Cardiac fibroblast (primary cell): ENCODE measurements around the gene NUBP2.

ENCODE experiments used
- DNase-seq, 2 donors: peaks; one replicate each; pipeline versions ENCODE4 v3.0.0 to v3.0.0-alpha.2; 2010; ENCODE audit warnings: low read depth in 2 of 2
- H3K4me3 ChIP-seq, 2 donors: replicated peaks in 1 of 2; 1 replicate in 1 of 2; 2 replicates in 1 of 2; pipeline ENCODE4 v1.5.1; 2011; ENCODE audit warnings: low read depth in 2 of 2, low read length in 2 of 2, mild to moderate bottlenecking in 2 of 2, moderate library complexity in 1 of 2
- TF ChIP-seq, protein P1 (sequence below): IDR thresholded peaks from one replicate; pipeline ENCODE4 v1.5.1; 2011; ENCODE audit warnings: low read depth, mild to moderate bottlenecking, low read length, inconsistent platforms

The NUBP2 gene

DNA sequence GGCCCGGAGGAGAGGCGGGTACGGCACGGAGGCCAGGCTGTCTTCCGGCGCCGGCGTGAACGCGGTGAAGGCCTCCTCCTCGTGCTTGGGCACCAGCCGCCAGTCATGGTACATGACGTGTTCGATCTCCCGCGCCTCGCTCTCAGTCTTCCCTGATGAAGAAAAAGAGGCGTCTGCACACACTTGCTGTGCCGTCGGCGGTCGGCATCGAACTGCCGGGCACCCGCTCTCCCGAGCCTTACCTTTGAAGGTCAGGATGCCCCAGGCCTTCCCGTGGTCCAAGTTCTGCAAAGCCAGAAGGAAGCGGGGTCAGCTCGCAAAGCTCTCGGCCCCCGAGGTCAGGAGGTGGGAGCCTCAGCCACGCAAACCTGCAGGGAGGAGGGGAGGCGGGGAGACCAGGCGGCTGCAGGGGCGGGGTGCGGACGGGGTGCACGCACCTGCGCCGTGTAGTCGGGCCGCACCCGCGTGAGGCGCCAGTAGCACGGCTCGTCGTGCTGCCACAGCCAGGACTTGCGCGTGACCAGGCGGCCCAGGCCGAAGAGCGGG is 10.3 kb upstream of the NUBP2 start, which contains the start of gene EME2:
EME2 (plus strand) TSS at position 449 of the 546 bp plus-strand sequence. CDS start 418 bp downstream, outside the sequence.
- peak in 1 of 2 donors; percentile 44 for DNase-seq
- peak within 1 kb of the TSS; percentile 78 to 80 for H3K4me3 ChIP-seq
- TF ChIP-seq, protein P1, sequence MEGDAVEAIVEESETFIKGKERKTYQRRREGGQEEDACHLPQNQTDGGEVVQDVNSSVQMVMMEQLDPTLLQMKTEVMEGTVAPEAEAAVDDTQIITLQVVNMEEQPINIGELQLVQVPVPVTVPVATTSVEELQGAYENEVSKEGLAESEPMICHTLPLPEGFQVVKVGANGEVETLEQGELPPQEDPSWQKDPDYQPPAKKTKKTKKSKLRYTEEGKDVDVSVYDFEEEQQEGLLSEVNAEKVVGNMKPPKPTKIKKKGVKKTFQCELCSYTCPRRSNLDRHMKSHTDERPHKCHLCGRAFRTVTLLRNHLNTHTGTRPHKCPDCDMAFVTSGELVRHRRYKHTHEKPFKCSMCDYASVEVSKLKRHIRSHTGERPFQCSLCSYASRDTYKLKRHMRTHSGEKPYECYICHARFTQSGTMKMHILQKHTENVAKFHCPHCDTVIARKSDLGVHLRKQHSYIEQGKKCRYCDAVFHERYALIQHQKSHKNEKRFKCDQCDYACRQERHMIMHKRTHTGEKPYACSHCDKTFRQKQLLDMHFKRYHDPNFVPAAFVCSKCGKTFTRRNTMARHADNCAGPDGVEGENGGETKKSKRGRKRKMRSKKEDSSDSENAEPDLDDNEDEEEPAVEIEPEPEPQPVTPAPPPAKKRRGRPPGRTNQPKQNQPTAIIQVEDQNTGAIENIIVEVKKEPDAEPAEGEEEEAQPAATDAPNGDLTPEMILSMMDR: no peak

DNA sequence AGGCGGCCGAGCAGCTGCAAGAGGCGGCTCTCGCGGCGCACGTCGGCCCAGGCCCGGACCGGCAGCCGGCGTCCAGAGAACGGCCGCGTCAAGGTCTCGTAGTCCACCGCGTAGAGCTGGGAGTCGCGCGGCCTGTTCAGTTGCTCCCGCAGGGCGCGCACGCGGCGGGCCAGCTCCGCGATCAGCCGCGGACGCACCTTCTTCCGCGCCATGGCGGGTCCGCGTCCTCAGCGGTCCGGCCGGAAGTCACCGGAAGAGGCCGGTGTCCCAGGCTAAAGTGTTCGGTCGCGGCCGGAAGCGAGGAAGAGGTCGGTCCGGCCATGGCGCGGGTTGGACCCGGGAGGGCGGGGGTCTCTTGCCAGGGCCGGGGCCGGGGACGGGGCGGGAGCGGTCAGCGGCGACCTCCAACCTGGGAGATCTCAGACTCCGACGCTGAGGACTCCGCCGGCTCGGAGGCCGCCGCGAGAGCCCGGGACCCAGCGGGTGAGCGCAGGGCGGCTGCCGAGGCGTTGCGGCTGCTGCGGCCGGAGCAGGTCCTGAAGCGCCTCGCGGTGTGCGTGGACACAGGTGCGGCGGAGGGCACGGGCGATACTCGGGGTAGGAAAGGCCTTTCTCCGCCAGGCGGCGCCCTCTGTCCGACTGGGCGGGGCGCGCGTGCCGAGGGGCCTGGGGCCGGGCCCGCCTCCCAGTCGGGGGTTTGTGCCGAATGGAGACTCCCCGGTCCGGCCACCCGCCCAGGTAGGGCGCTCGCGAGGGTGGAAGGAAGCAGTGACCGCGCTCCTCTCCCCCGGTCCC is 9.7 kb upstream of the NUBP2 start, which contains the start of gene MRPS34:
MRPS34 (minus strand) TSS at position 227 of the 795 bp plus-strand sequence; CDS start at position 212, 15 bp downstream.
- H3K4me3 ChIP-seq: peak within 1 kb of the TSS; percentile 78 to 80
- TF ChIP-seq, protein P1: peak; percentile 38
- peak; percentile 83 to 86 for DNase-seq

DNA sequence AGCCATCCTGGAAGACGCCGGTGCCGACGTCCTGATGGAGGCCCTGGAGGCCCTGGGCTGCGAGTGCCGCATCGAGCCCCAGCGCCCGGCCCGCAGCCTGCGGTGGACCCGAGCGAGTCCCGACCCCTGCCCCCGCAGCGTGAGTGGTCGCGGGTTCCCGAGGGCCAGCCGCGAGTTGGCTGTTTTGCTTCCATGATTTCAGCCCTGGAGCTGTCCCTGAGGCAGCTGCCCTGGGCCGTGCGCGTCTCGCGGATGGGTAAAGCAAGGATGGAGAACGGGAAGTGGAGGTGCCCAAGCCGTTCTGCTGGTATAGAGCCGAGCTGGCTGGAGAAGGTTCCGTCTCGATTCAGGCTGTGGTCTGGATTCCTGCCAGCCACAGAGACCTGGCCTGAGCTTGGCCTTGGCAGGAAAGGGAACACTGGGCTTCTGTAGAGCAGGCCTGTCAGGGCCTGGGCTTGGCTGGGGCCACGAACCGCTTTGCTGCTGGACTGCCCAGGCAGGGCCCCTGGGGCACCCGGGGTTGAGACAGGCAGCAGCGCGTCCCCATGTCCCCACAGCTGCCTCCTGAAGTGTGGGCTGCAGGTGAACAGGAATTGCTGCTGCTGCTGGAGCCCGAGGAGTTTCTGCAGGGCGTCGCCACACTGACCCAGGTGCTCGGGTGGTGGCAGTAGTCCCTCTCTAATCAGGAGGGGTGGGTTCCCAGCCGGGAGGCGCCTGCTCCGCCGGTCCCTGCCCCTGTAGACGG is 8.9 kb upstream of the NUBP2 start:
- DNase-seq: peak; percentile 43 to 53
- peak overlapping the region; percentile 78 to 80 for H3K4me3 ChIP-seq
- TF ChIP-seq, protein P1: no peak

DNA sequence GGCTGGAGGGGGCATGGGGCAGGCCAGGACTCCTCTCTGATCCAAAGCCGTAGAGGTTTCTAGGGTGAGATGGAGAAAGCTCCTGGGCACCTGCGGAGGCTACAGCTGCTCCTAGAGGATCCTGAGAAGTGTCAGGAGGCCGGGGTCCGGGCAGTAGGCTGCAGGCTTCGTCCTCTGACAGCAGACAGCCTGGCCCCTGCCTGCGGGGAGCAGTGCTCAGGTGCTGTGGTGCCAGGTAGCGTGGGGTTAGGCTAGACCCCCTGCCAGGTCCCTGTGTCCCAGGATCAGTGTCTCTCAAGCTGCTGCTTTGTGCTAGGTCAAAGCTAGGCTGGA is 8.3 kb upstream of the NUBP2 start:
- TF ChIP-seq, protein P1: no peak
- DNase-seq: no peak
- H3K4me3 ChIP-seq: peak overlapping the region; percentile 78 to 80

DNA sequence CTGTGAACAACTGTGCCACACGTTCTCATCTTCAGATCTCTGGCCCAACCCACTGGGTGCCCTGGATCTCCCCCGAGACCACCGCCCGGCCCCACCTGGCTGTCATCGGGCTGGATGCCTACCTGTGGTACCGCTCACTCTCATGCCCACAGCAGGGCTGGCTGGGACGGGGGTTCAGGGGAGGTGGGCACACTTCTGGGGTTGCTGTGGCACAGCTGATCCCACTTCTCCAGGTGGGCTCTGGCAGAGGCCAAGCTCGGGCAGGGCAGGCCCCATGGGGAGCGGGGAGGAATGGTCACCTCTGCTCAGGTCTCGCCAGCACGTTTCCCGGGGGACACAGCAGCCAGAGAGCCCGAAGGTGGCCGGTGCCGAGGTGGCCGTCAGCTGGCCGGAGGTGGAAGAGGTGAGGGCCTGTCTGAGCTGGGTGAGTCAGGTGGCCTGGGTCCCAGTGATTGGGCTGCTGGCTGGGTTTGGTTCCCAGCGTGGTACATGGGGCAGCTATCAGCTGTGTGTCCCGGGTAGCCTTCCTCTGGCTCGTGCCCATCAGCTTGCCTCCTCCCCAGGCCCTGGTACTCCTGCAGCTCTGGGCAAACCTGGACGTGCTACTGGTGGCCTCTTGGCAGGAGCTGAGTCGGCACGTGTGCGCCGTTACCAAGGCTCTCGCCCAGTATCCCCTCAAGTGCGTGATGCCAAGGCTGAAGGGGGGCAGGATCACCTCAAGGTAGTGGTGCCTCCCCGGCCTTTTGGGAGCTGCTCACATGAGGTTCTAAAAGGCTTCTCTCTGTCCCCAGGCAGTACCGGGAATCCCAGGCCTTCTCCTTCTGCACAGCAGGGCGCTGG is 7.5 kb upstream of the NUBP2 start:
- TF ChIP-seq, protein P1: no peak
- no peak for DNase-seq
- H3K4me3 ChIP-seq: no peak overlapping the region
